Calu3 (cell line): ENCODE results near the gene PCID2. TPM values are rescaled to one million over a fixed set of nuclear protein-coding genes. Genes with fewer than 3 reads are reported as not detected.

Experiments used
- BruUV-seq: library from RNA; stranded (reverse); fragments of 400-500 nt; replicated peaks from 2 replicates; lab custom pipeline; 2021; lab: Mats Ljungman, UMichigan
- CTCF ChIA-PET: fragments of 300-600 bp; sonication (Branson Sonifier 250); formaldehyde crosslinking; loops from one replicate; lab custom pipeline; 2022; ENCODE audit warnings: antibody characterized with exemption; lab: Charles Lee
- DNase-seq: peaks from one replicate; pipeline ENCODE4 v3.0.0; 2022
- H3K27ac Mint-ChIP-seq: one replicate; pipeline ENCODE4 v1.8.0; 2022; ENCODE audit warnings: mixed read lengths; ENCODE audit not compliant: unreplicated experiment
- H3K27me3 Mint-ChIP-seq: one replicate; pipeline ENCODE4 v1.8.0; 2022; ENCODE audit warnings: mixed read lengths; ENCODE audit not compliant: unreplicated experiment
- H3K36me3 Mint-ChIP-seq: one replicate; pipeline ENCODE4 v1.8.0; 2022; ENCODE audit warnings: mild to moderate bottlenecking, moderate library complexity, mixed read lengths; ENCODE audit not compliant: insufficient read depth, unreplicated experiment
- H3K4me1 Mint-ChIP-seq: one replicate; pipeline ENCODE4 v1.8.0; 2022; ENCODE audit warnings: mild to moderate bottlenecking, low read depth, mixed read lengths; ENCODE audit not compliant: unreplicated experiment
- H3K4me3 Mint-ChIP-seq: one replicate; pipeline ENCODE4 v1.8.0; 2022; ENCODE audit warnings: mild to moderate bottlenecking, low read depth, moderate library complexity, mixed read lengths; ENCODE audit not compliant: unreplicated experiment
- H3K9me3 Mint-ChIP-seq: one replicate; pipeline ENCODE4 v1.8.0; 2022; ENCODE audit warnings: low read depth, mixed read lengths; ENCODE audit not compliant: unreplicated experiment
- intact Hi-C: fragments of 100-400 bp; cut with micrococcal nuclease; formaldehyde crosslinking; loops from one replicate; pipeline ENCODE4 v1.10.0; 2022; ENCODE audit not compliant: unreplicated experiment
- total RNA-seq: library from RNA; stranded (reverse); gene quantifications from 2 replicates; pipeline ENCODE4 v1.2.3, GENCODE V29; 2022
- TF ChIP-seq, protein P1 (sequence below): fragments of 200-600 bp; IDR thresholded peaks from one replicate; pipeline ENCODE4 v1.8.0; 2022; ENCODE audit warnings: antibody characterized with exemption; ENCODE audit not compliant: unreplicated experiment

The PCID2 gene
- total RNA-seq, 1 experiment from 2014 or later = 21.2 TPM

DNA sequence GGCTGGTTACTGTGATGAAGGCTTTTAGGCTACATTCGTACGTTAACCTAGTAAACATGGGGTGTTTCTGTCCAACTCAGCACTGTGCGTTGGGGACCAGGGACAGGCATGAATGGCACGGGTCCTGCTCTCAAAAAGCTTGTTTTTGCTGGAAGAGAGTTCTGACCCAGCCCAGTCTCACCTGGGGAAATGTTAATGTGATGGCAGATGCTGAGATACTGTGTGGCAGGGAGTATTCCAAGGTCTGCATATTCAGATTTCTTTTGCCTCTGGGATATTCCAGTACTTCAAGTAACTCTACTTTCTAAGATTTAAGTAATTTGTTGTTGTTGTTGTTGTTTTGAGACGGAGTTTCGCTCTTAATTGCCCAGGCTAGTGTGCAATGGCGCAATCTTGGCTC lies 14.6 kb upstream of the PCID2 start:
- Mint-ChIP-seq H3K27ac (no peak overlapping the region), H3K27me3 (no peaks in the 10 kb centered on the region), H3K36me3 (peaks cover 12% of the 10 kb centered on the region), H3K9me3 (no peaks in the 10 kb centered on the region), H3K4me1 (peaks cover 8% of the 10 kb centered on the region), H3K4me3 (no peak overlapping the region)
- DNase-seq = no peak
- BruUV-seq = no TSS peak
- intact Hi-C loops = no loop called here
- TF ChIP-seq, protein P1, sequence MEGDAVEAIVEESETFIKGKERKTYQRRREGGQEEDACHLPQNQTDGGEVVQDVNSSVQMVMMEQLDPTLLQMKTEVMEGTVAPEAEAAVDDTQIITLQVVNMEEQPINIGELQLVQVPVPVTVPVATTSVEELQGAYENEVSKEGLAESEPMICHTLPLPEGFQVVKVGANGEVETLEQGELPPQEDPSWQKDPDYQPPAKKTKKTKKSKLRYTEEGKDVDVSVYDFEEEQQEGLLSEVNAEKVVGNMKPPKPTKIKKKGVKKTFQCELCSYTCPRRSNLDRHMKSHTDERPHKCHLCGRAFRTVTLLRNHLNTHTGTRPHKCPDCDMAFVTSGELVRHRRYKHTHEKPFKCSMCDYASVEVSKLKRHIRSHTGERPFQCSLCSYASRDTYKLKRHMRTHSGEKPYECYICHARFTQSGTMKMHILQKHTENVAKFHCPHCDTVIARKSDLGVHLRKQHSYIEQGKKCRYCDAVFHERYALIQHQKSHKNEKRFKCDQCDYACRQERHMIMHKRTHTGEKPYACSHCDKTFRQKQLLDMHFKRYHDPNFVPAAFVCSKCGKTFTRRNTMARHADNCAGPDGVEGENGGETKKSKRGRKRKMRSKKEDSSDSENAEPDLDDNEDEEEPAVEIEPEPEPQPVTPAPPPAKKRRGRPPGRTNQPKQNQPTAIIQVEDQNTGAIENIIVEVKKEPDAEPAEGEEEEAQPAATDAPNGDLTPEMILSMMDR = no peak
- CTCF ChIA-PET = no interaction called here

DNA sequence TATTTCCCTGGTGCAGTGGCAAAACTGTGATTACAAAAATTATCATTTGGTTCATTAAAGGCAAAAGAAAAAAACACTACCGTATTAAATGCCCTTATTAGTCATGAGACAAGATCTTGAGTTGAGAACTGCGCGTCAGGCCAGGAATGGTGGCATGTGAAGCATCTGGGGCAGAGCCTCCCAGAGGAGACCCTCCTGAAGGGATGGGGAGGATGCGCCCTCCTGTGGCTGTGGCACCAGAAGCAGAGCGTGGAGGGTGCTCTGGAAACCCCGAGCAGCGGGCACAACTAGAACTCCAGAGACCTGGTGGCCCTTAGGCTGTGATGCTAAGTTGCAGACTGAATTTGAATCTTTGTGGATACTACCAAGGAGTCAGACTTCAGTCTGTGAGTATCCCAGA lies 12.4 kb upstream of the PCID2 start:
- H3K36me3 Mint-ChIP-seq = peaks cover 10% of the 10 kb centered on the region
- intact Hi-C loops = no loop called here
- H3K27me3 Mint-ChIP-seq = no peaks in the 10 kb centered on the region
- no peak for DNase-seq
- no peaks in the 10 kb centered on the region for H3K9me3 Mint-ChIP-seq
- no TSS peak for BruUV-seq
- H3K4me3 Mint-ChIP-seq = no peak overlapping the region
- H3K27ac Mint-ChIP-seq = no peak overlapping the region
- TF ChIP-seq, protein P1 = no peak
- peaks cover 8% of the 10 kb centered on the region for H3K4me1 Mint-ChIP-seq
- CTCF ChIA-PET = no interaction called here

DNA sequence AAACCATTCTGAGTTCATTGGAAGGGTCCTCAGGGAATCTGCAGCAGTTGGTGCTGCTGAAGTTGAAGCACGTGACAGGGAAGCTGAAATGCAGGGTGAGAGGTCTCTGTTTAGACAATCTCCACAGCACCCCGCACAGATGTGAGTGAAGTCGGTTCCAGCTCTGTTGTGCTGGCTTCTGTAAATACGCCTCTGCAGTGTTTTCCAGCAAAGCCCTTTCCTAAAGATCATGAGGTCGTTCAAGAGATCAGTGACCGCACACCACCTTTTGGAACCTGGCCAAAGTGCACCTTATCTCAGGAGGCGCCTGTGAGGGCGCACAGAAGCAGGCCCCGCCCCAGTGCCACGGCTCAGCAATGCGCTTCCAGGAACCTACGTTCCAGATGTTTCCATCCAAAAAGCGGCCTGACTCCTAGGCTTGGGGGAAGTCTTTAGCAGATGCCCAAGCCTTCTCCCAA lies 11.7 kb upstream of the PCID2 start:
- Mint-ChIP-seq H3K36me3 (peaks cover 10% of the 10 kb centered on the region), H3K9me3 (no peaks in the 10 kb centered on the region), H3K27ac (no peak overlapping the region), H3K27me3 (no peaks in the 10 kb centered on the region), H3K4me1 (peaks cover 8% of the 10 kb centered on the region), H3K4me3 (no peak overlapping the region)
- TF ChIP-seq, protein P1 = no peak
- CTCF ChIA-PET = no interaction called here
- DNase-seq = no peak
- intact Hi-C loops = no loop called here
- BruUV-seq = no TSS peak

DNA sequence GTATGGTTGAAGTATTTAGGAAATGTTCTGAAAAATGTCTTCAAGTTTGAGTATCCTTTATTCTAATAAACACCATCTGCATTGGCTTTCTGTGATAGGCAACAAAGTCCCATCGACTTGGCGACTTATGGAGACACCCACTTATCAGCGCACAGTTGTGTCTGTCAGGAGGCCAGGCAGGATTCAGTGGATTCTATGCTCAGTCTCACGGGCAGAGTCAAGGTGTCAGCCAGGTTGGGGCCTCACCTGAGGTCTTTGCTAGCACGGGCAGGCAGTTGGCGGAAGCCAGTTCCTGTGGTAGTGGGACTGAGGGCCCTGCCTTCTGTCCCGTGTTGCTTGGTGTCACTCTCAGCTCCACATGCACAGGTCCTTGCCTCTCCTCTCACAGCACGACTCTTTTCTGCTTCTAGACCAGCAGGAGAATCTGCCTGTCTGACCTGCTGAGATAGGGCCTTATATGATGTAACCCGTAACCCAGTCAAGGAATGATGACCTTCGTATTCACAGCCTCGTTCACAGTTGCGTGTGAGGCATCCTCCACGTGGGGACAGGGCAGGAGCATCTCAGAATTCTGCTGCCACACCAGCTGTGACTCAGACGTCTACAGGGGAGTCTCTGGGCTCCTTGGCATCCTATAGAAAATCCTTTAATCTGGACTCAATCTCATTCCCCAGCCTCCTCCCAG lies 10.9 kb upstream of the PCID2 start:
- Mint-ChIP-seq H3K36me3 (peaks cover 10% of the 10 kb centered on the region), H3K9me3 (no peaks in the 10 kb centered on the region), H3K27me3 (no peaks in the 10 kb centered on the region), H3K4me1 (peaks cover 8% of the 10 kb centered on the region), H3K27ac (no peak overlapping the region), H3K4me3 (no peak overlapping the region)
- BruUV-seq = no TSS peak
- CTCF ChIA-PET = no interaction called here
- intact Hi-C loops = no loop called here
- no peak for DNase-seq
- TF ChIP-seq, protein P1 = no peak
